ENCODE data around the gene CCDC74A.
A peak's percentile ranks its signal among the peaks of the same experiment; 100 is the strongest.
"Not testable (repeated sequence)": the region's sequence is repeated elsewhere in the genome, so short reads cannot be mapped to it uniquely, and the experiment has no call there.

The CCDC74A gene

DNA sequence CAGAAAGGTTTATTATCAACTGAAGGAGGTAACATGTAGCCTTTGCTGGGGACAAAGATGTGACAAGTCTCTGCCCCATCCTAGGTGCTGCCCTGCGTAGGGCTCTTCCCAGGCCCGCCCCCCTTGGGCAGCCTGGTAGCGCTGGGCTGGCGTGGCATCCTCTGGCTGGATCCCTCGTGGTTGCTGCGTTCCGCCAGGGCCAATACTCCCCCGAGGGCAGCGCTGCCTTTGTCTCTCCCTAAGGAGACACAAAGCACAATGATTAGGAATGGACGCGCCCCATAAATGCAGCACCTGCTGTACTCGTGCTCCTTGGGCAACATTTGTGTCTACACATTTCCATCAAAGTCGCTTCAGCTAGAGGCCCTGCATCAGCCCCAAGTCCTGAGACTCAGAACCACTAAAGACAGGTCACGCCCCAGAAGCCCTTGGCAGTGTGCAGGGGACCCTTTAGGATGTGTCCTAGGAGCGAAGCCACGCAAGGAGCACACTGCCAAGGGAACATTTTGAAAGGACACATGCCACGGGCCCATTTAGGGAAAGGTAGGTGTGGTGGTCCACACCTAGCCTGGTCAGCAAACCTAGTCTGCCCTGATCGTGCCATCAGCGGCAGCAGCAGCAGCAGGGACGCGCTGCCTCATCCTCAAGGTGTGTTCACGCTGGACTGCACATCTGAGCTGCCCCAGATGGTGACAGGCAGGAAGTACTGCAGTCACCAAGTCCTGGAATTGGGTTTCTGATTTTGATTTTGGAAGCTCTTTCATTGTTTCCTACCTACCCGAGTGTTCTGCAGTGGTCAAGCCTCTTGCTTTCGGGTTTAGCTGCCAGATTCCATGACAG lies 43.5 kb upstream of the CCDC74A start:
- DNase-seq; H3K27ac ChIP-seq (ENCODE audit: low read depth, low read length); H3K18ac ChIP-seq (ENCODE audit: low read length); H2AK5ac ChIP-seq (ENCODE audit: low read length); H2BK5ac ChIP-seq (ENCODE audit: low read length); H3K9ac ChIP-seq (ENCODE audit: low read length); H3K79me2 ChIP-seq (ENCODE audit: control insufficient read depth, insufficient read depth, low read length); H3K79me1 ChIP-seq (ENCODE audit: low read length); H3K27me3 ChIP-seq (ENCODE audit: insufficient read depth, low read length, poor library complexity); H2BK120ac ChIP-seq (ENCODE audit: low read depth, low read length); H3K4me1 ChIP-seq (ENCODE audit: control insufficient read depth, low read depth, low read length); H3K4me2 ChIP-seq (ENCODE audit: low read length); H3K4me3 ChIP-seq (ENCODE audit: low read length); H3K36me3 ChIP-seq (ENCODE audit: control insufficient read depth, insufficient read depth, low read length); H4K5ac ChIP-seq (ENCODE audit: low read length); H2BK15ac ChIP-seq (replicated peaks; ENCODE audit: low read depth); H4K8ac ChIP-seq (ENCODE audit: low read depth, low read length); H3K56ac ChIP-seq (ENCODE audit: low read length); H3K23ac ChIP-seq (ENCODE audit: low read length); H3K4ac ChIP-seq (ENCODE audit: low read depth, low read length): not testable (repeated sequence)
- WGBS (ENCODE audit: extremely low coverage, insufficient coverage, low lambda C conversion rate) = no CpG with 5 or more reads among the region's 24 CpGs

DNA sequence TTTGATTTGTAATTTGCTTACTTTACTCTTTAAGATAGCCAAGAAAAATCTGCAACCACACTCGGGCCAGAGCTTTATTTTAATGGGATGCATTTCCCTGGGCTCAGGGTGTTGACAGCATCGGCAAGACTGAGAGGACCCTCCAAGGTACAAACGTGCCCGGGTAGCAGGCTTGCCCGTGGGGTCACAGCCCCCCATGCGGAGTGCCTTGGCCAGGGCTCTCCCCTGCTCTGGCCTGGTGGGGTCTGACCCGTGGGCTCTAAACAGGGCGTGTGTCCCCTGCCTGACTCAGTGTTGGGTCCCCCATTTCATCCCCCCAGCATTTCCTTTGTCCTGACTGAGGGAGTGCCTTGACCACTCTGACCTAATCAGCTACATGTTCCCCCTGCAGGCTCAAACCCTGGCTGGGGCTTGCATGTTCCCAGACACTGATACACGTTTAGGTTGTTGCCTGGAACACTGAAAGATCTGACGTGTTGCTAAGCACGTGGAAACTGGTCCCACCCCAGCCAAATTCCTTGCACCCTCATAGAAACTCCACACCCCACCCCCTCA lies 42.7 kb upstream of the CCDC74A start:
- not testable (repeated sequence) for H3K79me2 ChIP-seq (ENCODE audit: control insufficient read depth, insufficient read depth, low read length); H2AK5ac ChIP-seq (ENCODE audit: low read length); H4K8ac ChIP-seq (ENCODE audit: low read depth, low read length); H3K4me2 ChIP-seq (ENCODE audit: low read length); H3K56ac ChIP-seq (ENCODE audit: low read length); H3K9ac ChIP-seq (ENCODE audit: low read length); H3K4me1 ChIP-seq (ENCODE audit: control insufficient read depth, low read depth, low read length); H3K4ac ChIP-seq (ENCODE audit: low read depth, low read length); H3K27me3 ChIP-seq (ENCODE audit: insufficient read depth, low read length, poor library complexity); H2BK5ac ChIP-seq (ENCODE audit: low read length); H3K36me3 ChIP-seq (ENCODE audit: control insufficient read depth, insufficient read depth, low read length); H2BK15ac ChIP-seq (replicated peaks; ENCODE audit: low read depth); H2BK120ac ChIP-seq (ENCODE audit: low read depth, low read length); H3K23ac ChIP-seq (ENCODE audit: low read length); H3K27ac ChIP-seq (ENCODE audit: low read depth, low read length); H4K5ac ChIP-seq (ENCODE audit: low read length); H3K18ac ChIP-seq (ENCODE audit: low read length); H3K4me3 ChIP-seq (ENCODE audit: low read length); H3K79me1 ChIP-seq (ENCODE audit: low read length); DNase-seq
- WGBS (ENCODE audit: extremely low coverage, insufficient coverage, low lambda C conversion rate) = no CpG with 5 or more reads among the region's 11 CpGs

DNA sequence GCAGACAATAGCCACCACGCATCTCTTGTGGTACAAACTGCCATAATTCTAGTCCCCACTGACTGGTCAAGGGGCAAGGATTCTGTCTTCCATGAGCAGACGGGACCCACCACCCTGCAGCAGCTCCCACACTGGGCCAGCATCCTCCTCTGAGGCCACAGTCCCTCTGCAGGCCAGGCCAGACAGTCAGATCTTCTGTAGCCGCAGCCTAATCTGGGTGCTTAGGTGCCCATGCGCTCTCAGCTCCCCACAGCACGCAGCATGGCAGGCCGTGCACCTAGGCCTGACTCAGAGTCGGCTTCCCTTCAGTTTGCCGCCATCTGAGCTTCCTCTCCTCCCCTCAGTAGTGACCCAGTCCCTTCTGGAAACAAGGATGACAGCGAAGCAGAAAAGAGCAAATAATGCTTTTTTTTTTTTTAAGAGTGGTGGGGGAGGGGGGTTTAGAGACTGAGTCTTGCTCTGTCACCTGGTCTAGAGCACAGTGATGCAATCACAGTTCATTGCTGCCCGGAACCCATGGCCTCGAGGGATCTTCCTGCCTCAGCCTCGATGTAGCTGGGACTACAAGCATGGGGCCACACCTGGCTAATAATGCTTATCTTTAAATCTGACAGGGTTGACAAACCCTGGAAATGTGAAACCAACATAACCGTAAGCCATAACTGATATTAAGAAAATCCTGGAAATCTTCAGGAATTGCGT lies 41.3 kb upstream of the CCDC74A start:
- not testable (repeated sequence) for H3K36me3 ChIP-seq (ENCODE audit: control insufficient read depth, insufficient read depth, low read length); H3K27ac ChIP-seq (ENCODE audit: low read depth, low read length); H3K4ac ChIP-seq (ENCODE audit: low read depth, low read length); H2AK5ac ChIP-seq (ENCODE audit: low read length); H4K8ac ChIP-seq (ENCODE audit: low read depth, low read length); H3K27me3 ChIP-seq (ENCODE audit: insufficient read depth, low read length, poor library complexity); H2BK120ac ChIP-seq (ENCODE audit: low read depth, low read length); H3K9ac ChIP-seq (ENCODE audit: low read length); H3K79me1 ChIP-seq (ENCODE audit: low read length); H2BK15ac ChIP-seq (replicated peaks; ENCODE audit: low read depth); H3K18ac ChIP-seq (ENCODE audit: low read length); H4K5ac ChIP-seq (ENCODE audit: low read length); H3K23ac ChIP-seq (ENCODE audit: low read length); H3K4me2 ChIP-seq (ENCODE audit: low read length); H3K56ac ChIP-seq (ENCODE audit: low read length); H2BK5ac ChIP-seq (ENCODE audit: low read length); H3K4me3 ChIP-seq (ENCODE audit: low read length); H3K4me1 ChIP-seq (ENCODE audit: control insufficient read depth, low read depth, low read length)
- no CpG with 5 or more reads among the region's 14 CpGs for WGBS (ENCODE audit: extremely low coverage, insufficient coverage, low lambda C conversion rate)
- peak; percentile 22 for DNase-seq
- H3K79me2 ChIP-seq (ENCODE audit: control insufficient read depth, insufficient read depth, low read length) = peaks cover 17% of the 10 kb centered on the region

DNA sequence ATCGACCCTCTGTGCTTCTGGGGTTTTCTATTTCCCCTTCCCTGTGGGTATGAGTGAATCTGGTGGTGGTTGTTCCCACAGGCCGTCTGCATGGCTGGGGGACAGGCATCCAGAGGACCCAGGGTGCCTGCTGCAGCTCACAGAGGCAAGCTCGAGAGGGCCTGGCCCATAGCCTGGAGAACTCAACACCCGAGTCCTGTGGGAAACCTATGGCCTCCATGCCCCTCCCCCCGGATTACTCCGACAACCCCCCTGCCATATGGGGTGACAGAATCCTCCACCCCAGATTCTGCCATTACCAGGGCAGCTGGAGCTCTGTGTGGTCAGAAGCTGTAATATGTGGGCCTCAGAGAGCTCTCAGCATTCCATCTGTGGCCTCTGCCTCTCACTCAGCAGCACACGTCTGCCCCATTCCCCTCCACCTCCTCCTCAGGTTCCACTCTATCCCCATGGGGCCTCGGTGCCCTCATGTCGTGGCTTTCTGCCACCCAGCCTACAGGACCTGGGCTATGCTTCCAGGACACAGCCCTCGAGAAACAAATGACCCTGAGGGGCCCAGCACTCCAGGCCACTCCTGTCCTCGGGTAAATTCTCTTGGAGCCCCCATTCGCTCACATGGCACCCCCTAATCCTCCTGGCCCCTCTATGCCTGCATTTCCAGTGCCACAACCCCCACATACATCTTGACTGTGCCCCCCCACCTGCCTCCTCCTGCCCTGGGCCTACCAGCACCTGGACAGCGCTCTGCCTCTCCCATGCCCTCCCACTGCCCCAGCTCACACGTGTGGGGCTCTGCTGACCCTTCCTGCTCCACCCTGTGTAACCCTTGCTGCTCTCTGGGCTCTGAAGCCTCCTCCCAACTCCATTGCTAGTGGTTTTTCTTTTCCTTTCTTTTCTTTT lies 39.1 kb upstream of the CCDC74A start:
- H3K4me2 ChIP-seq (ENCODE audit: low read length) = no peak overlapping the region
- no peak overlapping the region for H2BK5ac ChIP-seq (ENCODE audit: low read length)
- H3K36me3 ChIP-seq (ENCODE audit: control insufficient read depth, insufficient read depth, low read length) = peaks cover 4% of the 10 kb centered on the region
- no peak overlapping the region for H3K27ac ChIP-seq (ENCODE audit: low read depth, low read length)
- no peak overlapping the region for H3K56ac ChIP-seq (ENCODE audit: low read length)
- H4K8ac ChIP-seq (ENCODE audit: low read depth, low read length) = no peak overlapping the region
- peaks cover 3% of the 10 kb centered on the region for H3K4me1 ChIP-seq (ENCODE audit: control insufficient read depth, low read depth, low read length)
- no peak for DNase-seq
- no peak overlapping the region for H3K4ac ChIP-seq (ENCODE audit: low read depth, low read length)
- no peak overlapping the region for H2AK5ac ChIP-seq (ENCODE audit: low read length)
- no peak overlapping the region for H3K18ac ChIP-seq (ENCODE audit: low read length)
- no peak overlapping the region for H4K5ac ChIP-seq (ENCODE audit: low read length)
- WGBS (ENCODE audit: extremely low coverage, insufficient coverage, low lambda C conversion rate) = no CpG with 5 or more reads among the region's 14 CpGs
- peaks cover 22% of the 10 kb centered on the region for H3K79me2 ChIP-seq (ENCODE audit: control insufficient read depth, insufficient read depth, low read length)
- H3K27me3 ChIP-seq (ENCODE audit: insufficient read depth, low read length, poor library complexity) = no peaks in the 10 kb centered on the region
- no peak overlapping the region for H3K4me3 ChIP-seq (ENCODE audit: low read length)
- peaks cover 7% of the 10 kb centered on the region for H3K79me1 ChIP-seq (ENCODE audit: low read length)
- H3K9ac ChIP-seq (ENCODE audit: low read length) = no peak overlapping the region
- H2BK120ac ChIP-seq (ENCODE audit: low read depth, low read length) = no peak overlapping the region
- no peak overlapping the region for H2BK15ac ChIP-seq (replicated peaks; ENCODE audit: low read depth)
- H3K23ac ChIP-seq (ENCODE audit: low read length) = no peak overlapping the region

DNA sequence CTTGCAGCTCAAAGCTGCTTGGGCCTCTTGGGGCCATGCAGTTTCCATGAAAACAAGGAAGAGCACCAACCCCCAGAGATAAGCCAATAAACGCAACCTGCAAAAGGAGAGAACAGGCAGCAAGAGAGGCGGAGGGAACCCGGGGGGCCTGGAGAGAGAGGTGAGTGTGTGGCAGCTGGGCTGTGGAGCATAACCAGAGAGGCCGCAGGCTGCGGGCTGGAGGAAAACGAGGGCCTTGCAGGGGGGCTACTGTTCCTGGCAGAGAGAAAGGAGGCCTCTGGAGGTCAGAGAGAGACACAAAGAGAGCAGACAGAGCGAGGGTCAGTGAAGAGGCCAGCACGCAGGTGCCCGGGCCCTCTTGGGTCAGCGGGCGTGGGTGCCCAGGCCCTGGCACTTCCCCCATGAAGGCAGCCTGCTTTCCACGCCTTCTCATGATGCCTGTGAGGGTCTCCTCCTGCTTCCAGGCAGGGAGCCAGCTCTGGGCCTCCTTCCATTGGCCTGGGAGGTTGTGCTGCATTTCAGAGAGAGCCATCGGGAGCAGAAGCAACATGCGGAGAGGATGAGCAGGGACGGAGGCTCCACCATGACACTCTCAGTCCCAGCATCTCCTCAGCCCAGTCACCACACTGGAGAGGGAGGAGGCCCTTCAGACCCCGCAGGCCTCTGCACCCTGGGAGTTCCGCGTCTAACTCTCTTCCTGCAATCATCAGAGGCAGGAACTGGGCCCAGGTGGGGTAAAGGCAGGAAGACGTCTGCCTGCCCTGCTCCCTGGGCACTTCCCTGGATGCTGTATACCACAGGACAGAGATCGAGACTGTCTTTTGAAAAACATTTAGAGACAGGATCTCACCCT lies 36.8 kb upstream of the CCDC74A start:
- H3K4me1 ChIP-seq (ENCODE audit: control insufficient read depth, low read depth, low read length); H2BK120ac ChIP-seq (ENCODE audit: low read depth, low read length); H2BK5ac ChIP-seq (ENCODE audit: low read length); H3K79me1 ChIP-seq (ENCODE audit: low read length); H3K18ac ChIP-seq (ENCODE audit: low read length); H2BK15ac ChIP-seq (replicated peaks; ENCODE audit: low read depth); H4K8ac ChIP-seq (ENCODE audit: low read depth, low read length); H3K23ac ChIP-seq (ENCODE audit: low read length); H3K27me3 ChIP-seq (ENCODE audit: insufficient read depth, low read length, poor library complexity); H3K27ac ChIP-seq (ENCODE audit: low read depth, low read length); H3K36me3 ChIP-seq (ENCODE audit: control insufficient read depth, insufficient read depth, low read length); H3K4ac ChIP-seq (ENCODE audit: low read depth, low read length); H4K5ac ChIP-seq (ENCODE audit: low read length); H2AK5ac ChIP-seq (ENCODE audit: low read length): not testable (repeated sequence)
- Histone ChIP-seq H3K4me3 (ENCODE audit: low read length) (peak overlapping the region; percentile 38), H3K56ac (ENCODE audit: low read length) (peak overlapping the region; percentile 80), H3K79me2 (ENCODE audit: control insufficient read depth, insufficient read depth, low read length) (peaks cover 45% of the 10 kb centered on the region), H3K9ac (ENCODE audit: low read length) (peak overlapping the region; percentile 71), H3K4me2 (ENCODE audit: low read length) (peak overlapping the region; percentile 33)
- no CpG with 5 or more reads among the region's 20 CpGs for WGBS (ENCODE audit: extremely low coverage, insufficient coverage, low lambda C conversion rate)
- peak; percentile 12 for DNase-seq
